ENCODE measurements around the gene CCDC85A.

The CCDC85A gene

DNA sequence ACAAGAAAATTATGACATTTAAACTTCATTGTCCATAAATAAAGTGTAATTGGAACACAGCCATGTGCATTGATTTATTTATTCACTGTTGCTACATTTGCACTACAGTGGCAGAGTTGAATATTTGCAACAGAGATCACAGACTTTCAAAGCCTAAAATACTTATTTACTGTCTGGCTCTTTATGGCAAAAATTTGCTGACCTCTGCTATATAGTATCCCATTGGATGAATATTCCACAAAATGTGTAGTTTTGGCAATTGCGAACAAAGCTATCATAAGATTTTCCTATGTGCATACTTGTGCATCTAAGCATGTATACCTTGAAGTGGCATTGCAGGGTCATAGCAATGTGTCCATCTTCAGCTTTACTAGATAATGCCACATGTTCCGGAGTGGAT, 32.1 kb downstream of the CCDC85A start:
- no peak overlapping the region for H3K27ac ChIP-seq
- DNase-seq (ENCODE audit: low spot score), result no peak
- ChIA-PET POLR2A (ENCODE audit: low non-redundant PET) (no interaction called here), CTCF (no interaction called here)
- no peak for TF ChIP-seq CTCF (conservative IDR thresholded peaks at IDR 0.05; ENCODE audit: low read depth)

DNA sequence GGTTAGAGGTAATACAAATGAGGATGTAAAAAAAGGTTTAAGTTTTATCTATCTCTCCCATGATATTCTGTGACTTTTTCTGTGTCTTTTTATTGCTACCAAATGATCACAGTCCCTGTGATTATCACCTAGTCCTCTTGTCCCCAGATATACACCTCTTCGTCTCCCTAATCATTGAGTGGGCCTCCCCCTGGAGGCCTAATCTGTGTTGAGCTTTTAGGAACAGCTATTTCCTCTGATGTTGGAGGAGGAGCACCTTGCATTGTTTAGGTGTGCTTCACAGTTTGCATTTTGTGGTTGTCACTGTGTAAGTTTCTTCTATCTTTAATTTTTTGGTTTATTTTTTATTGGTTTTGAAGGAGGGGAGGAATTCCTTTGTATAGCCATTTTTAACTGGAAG, 33.3 kb downstream of the CCDC85A start:
- no peak for DNase-seq (ENCODE audit: low spot score)
- no peak for TF ChIP-seq CTCF (conservative IDR thresholded peaks at IDR 0.05; ENCODE audit: low read depth)
- ChIA-PET POLR2A (ENCODE audit: low non-redundant PET) (no interaction called here), CTCF (no interaction called here)
- no peak overlapping the region for H3K27ac ChIP-seq

DNA sequence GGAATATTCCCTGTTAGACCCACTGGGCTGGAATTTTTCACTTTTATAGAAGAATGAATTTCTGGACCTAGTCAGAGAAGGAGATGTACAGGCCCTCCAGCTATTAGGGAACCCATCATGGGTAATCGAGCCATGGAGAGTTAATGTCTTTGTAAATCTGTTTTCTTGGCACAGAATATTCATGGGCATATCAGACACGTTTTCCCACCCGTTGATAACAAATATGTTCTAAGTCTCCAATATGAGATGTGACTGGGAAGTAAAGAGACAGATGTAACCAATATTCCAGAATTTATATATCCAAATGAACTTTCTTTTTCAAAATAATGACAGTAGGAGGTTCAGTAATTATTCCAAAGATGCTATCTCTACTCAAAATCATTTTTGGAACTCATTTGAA, 38.7 kb downstream of the CCDC85A start:
- TF ChIP-seq CTCF (conservative IDR thresholded peaks at IDR 0.05; ENCODE audit: low read depth), result no peak
- ChIA-PET CTCF (interaction anchor here (0.5 kb wide), 1 partner anchor 212 kb away, joined by 3 read pairs; no protein-coding TSS in a partner anchor), POLR2A (ENCODE audit: low non-redundant PET) (no interaction called here)
- DNase-seq (ENCODE audit: low spot score), result no peak
- H3K27ac ChIP-seq, result no peak overlapping the region

DNA sequence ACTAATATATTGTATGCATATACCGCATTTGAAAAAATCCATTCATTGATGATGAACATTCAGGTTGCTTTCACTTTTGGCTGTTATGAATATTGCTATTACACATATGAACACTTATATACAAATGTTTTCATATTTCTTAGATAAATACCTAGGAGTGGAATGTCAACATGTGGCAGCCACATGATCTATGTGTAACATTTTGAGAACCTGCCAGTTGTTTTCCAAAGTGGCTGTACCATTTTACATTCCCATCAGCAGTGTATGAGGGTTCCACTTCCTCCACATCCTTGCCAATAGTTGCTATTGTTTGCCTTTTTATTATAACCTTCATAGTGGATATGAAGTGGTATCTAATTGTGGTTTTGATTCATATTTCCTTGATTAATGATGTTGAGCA, 40.5 kb downstream of the CCDC85A start:
- H3K27ac ChIP-seq, result no peak overlapping the region
- ChIA-PET POLR2A (ENCODE audit: low non-redundant PET) (no interaction called here), CTCF (no interaction called here)
- no peak for TF ChIP-seq CTCF (conservative IDR thresholded peaks at IDR 0.05; ENCODE audit: low read depth)
- DNase-seq (ENCODE audit: low spot score), result no peak

DNA sequence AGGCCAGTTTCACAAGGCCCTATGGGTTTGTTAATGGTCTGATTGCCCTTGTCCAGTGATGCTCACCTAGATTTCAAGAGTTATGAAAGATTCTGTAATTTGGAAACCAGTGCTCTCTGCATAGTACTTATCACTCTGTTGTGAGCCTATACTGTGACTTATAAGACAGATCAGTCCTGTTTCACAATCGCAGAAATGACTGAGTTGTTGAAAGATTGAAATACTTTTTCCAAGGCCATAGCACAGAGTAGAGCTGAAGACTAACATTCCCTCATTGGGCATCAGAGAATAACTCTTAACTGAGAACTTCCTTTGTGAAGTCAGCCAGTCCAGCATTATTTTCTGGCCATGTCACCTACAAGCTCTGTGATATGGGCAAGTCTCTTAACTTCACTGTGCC, 44.0 kb downstream of the CCDC85A start:
- POLR2A ChIA-PET (ENCODE audit: low non-redundant PET), result no interaction called here
- no peak for DNase-seq (ENCODE audit: low spot score)
- CTCF ChIA-PET, result no interaction called here
- TF ChIP-seq CTCF (conservative IDR thresholded peaks at IDR 0.05; ENCODE audit: low read depth), result no peak
- no peak overlapping the region for H3K27ac ChIP-seq

DNA sequence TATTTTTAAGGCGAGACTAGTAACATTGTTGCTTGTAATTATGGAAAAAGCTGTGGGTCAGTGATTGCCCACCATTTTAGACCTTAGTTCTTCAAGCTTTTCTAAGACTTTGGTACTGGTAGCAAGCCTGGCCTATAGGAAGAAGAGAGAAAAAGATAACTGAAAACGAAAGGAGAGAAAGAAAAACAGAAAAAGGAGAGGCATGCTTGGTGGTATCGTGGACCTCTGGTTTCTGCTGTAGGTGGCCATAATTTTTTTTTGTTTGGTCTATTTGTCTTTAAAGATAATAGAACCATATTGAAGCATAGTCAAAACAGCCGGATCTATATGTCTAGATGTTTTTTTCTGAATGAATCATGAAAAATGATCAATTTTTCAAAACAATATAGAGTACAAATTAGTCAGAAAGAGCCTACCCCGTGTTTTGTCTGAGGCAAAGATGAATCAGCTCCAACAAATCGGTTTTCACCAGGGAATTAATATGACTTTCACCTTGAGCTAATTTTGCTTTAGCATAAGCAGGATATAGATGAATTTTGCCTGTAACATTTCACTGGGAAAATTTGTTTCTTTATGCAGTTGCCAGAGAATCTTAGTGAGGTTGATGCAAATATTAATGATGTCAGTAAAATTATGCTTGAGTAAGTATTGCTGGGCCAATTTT, 45.7 kb downstream of the CCDC85A start:
- ChIA-PET CTCF (no interaction called here), POLR2A (ENCODE audit: low non-redundant PET) (no interaction called here)
- no peak for DNase-seq (ENCODE audit: low spot score)
- H3K27ac ChIP-seq, result no peak overlapping the region
- no peak for TF ChIP-seq CTCF (conservative IDR thresholded peaks at IDR 0.05; ENCODE audit: low read depth)

- no peak overlapping the region for H3K27ac ChIP-seq
- TF ChIP-seq CTCF (conservative IDR thresholded peaks at IDR 0.05; ENCODE audit: low read depth), result no peak
- ChIA-PET POLR2A (ENCODE audit: low non-redundant PET) (no interaction called here), CTCF (no interaction called here)
- DNase-seq (ENCODE audit: low spot score), result peak; percentile 55
Observed at GRCh38 chr2:56230156-56230555, 46.4 kb downstream of the CCDC85A start.

All from RWPE1 (cell line).